Measurements from ENCODE around the gene TMEM254. TPM values are rescaled to one million over a fixed set of nuclear protein-coding genes. Genes with fewer than 3 reads are reported as not detected.

The TMEM254 gene
- polyA plus RNA-seq, 3 donors = 13.6 to 43.1 (median 25.9) TPM

DNA sequence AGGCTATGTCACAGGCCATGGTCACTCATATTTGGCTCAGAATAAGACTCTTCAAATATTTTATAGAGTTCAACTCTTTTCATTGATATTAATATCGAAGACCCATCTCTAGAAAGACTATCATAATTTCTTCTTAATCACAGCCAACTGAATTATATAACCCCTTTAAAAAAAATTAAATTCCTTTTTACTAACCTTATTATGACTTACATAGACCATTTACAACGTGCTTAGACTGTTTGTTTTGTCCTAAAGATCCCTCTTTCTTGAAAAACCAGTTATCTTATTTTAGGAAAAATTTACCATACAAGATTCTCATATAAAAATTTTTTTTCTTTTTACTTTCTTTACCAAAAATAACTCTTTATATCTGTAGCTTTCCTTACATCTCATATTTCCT lies 10.2 kb upstream of the TMEM254 start:
- H3K27ac Mint-ChIP-seq = no peak overlapping the region
- no peak overlapping the region for H2AFZ ChIP-seq (ENCODE audit: insufficient read depth, low read depth, low read length, poor library complexity, severe bottlenecking)
- peaks cover 0 to 4% (median 1%) of the 10 kb centered on the region in 3 donors for H3K27me3 Mint-ChIP-seq (ENCODE audit: low read depth in 3 of 3)
- H3K4me1 Mint-ChIP-seq = no peaks in the 10 kb centered on the region
- H3K4me1 ChIP-seq (ENCODE audit: control insufficient read depth in 1 of 2, insufficient read depth in 2 of 2, low read length in 2 of 2) = no peaks in the 10 kb centered on the region
- TF ChIP-seq, protein P1, sequence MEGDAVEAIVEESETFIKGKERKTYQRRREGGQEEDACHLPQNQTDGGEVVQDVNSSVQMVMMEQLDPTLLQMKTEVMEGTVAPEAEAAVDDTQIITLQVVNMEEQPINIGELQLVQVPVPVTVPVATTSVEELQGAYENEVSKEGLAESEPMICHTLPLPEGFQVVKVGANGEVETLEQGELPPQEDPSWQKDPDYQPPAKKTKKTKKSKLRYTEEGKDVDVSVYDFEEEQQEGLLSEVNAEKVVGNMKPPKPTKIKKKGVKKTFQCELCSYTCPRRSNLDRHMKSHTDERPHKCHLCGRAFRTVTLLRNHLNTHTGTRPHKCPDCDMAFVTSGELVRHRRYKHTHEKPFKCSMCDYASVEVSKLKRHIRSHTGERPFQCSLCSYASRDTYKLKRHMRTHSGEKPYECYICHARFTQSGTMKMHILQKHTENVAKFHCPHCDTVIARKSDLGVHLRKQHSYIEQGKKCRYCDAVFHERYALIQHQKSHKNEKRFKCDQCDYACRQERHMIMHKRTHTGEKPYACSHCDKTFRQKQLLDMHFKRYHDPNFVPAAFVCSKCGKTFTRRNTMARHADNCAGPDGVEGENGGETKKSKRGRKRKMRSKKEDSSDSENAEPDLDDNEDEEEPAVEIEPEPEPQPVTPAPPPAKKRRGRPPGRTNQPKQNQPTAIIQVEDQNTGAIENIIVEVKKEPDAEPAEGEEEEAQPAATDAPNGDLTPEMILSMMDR (IDR thresholded peaks at IDR 0.05) = no peak
- no peak overlapping the region for H3K27ac ChIP-seq (ENCODE audit: low read depth in 1 of 2, low read length in 2 of 2)
- WGBS (ENCODE audit: insufficient coverage) = no CpG with 5 or more reads among the region's 2 CpGs
- no peaks in the 10 kb centered on the region for H3K9me3 ChIP-seq (replicated peaks in 1 of 2; ENCODE audit: control insufficient read depth in 1 of 2, insufficient read depth in 1 of 2, low read length in 2 of 2)
- intact Hi-C loops (cut with micrococcal nuclease) = no loop called here
- H3K27me3 ChIP-seq (ENCODE audit: control insufficient read depth in 2 of 2, insufficient read depth in 2 of 2, low read length in 2 of 2) = no peaks in the 10 kb centered on the region
- no peak overlapping the region for H3K4me2 ChIP-seq (replicated peaks; ENCODE audit: extremely low read depth, low read length, poor library complexity, severe bottlenecking)
- no peaks in the 10 kb centered on the region for H4K20me1 ChIP-seq (ENCODE audit: insufficient read depth, low read length)
- peaks cover 0 to 8% (median 2%) of the 10 kb centered on the region in 7 donors for H3K9me3 Mint-ChIP-seq
- no peak for DNase-seq
- no peak overlapping the region for H3K9ac ChIP-seq (ENCODE audit: insufficient read depth, low read length, poor library complexity, severe bottlenecking)
- no peak overlapping the region for H3K4me3 ChIP-seq (replicated peaks in 1 of 3; ENCODE audit: low read depth in 2 of 3, low read length in 3 of 3)
- no peaks in the 10 kb centered on the region for H3K36me3 Mint-ChIP-seq
- no peak overlapping the region for H3K4me3 Mint-ChIP-seq
- no peaks in the 10 kb centered on the region for H3K79me2 ChIP-seq (ENCODE audit: insufficient read depth, low read length)
- H3K36me3 ChIP-seq (replicated peaks in 1 of 2; ENCODE audit: control insufficient read depth in 1 of 2, insufficient read depth in 2 of 2, low read length in 2 of 2) = no peaks in the 10 kb centered on the region

DNA sequence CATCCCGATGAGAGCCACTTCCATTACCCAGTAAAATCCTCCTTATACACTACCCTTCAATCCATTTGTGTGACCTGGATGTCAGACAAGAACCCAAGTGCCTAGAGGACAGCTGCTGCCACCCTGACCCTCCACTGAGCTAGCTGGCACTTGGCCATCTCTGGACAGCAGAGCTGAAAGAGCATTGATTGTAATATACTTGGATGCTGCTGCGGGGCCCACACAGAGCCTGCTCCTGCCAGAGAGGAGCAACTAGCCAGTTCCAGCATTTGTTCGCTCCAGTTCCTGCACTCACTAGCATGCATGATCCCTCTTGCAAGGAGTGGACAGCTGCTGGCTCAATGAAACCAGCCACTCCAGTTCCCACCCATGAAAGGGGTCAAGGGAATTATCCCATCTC lies 8.4 kb upstream of the TMEM254 start:
- Histone ChIP-seq H3K4me2 (replicated peaks; ENCODE audit: extremely low read depth, low read length, poor library complexity, severe bottlenecking) (no peak overlapping the region), H3K4me1 (ENCODE audit: control insufficient read depth in 1 of 2, insufficient read depth in 2 of 2, low read length in 2 of 2) (no peaks in the 10 kb centered on the region), H3K4me3 (replicated peaks in 1 of 3; ENCODE audit: low read depth in 2 of 3, low read length in 3 of 3) (no peak overlapping the region), H3K9me3 (replicated peaks in 1 of 2; ENCODE audit: control insufficient read depth in 1 of 2, insufficient read depth in 1 of 2, low read length in 2 of 2) (no peaks in the 10 kb centered on the region), H3K27ac (ENCODE audit: low read depth in 1 of 2, low read length in 2 of 2) (no peak overlapping the region), H3K27me3 (ENCODE audit: control insufficient read depth in 2 of 2, insufficient read depth in 2 of 2, low read length in 2 of 2) (no peaks in the 10 kb centered on the region), H2AFZ (ENCODE audit: insufficient read depth, low read depth, low read length, poor library complexity, severe bottlenecking) (no peak overlapping the region), H4K20me1 (ENCODE audit: insufficient read depth, low read length) (no peaks in the 10 kb centered on the region), H3K79me2 (ENCODE audit: insufficient read depth, low read length) (no peaks in the 10 kb centered on the region), H3K36me3 (replicated peaks in 1 of 2; ENCODE audit: control insufficient read depth in 1 of 2, insufficient read depth in 2 of 2, low read length in 2 of 2) (no peaks in the 10 kb centered on the region), H3K9ac (ENCODE audit: insufficient read depth, low read length, poor library complexity, severe bottlenecking) (no peak overlapping the region)
- no peak for DNase-seq
- H3K36me3 Mint-ChIP-seq = no peaks in the 10 kb centered on the region
- intact Hi-C loops (cut with micrococcal nuclease) = loop anchor here in 1 of 2 donors (10.0 kb wide), 1 partner anchor 135 kb away; the partner anchor contains the start of gene ANXA11
- WGBS (ENCODE audit: insufficient coverage) = 100% methylated on average over 3 of the region's 3 CpGs
- H3K27ac Mint-ChIP-seq = no peak overlapping the region
- H3K4me1 Mint-ChIP-seq = no peaks in the 10 kb centered on the region
- H3K4me3 Mint-ChIP-seq = no peak overlapping the region
- TF ChIP-seq, protein P1 (IDR thresholded peaks at IDR 0.05) = no peak
- H3K9me3 Mint-ChIP-seq = peaks cover 0 to 8% (median 2%) of the 10 kb centered on the region in 7 donors
- H3K27me3 Mint-ChIP-seq (ENCODE audit: low read depth in 3 of 3) = peaks cover 0 to 4% (median 1%) of the 10 kb centered on the region in 3 donors

Data from CD14-positive monocyte (primary cell).